Tibial nerve (tissue), 4 donors: ENCODE data around the gene RAG2.

Source experiments
- CTCF ChIP-seq, 5 experiments: fragments of 200-600 bp in 3 of 5; fragments of 450-650 bp in 2 of 5; sonication (generic) in 3 of 5; IDR thresholded peaks; one replicate each; pipeline ENCODE4 v1.5.1; 2016 to 2019; ENCODE audit warnings: antibody characterized with exemption in 5 of 5, mild to moderate bottlenecking in 3 of 5, moderate library complexity in 2 of 5
- EP300 ChIP-seq, 2 donors: sonication (generic); formaldehyde crosslinking; IDR thresholded peaks; one replicate each; pipeline ENCODE4 v1.6.1; 2017; ENCODE audit warnings: antibody characterized with exemption in 2 of 2, mild to moderate bottlenecking in 1 of 2
- POLR2A ChIP-seq, 2 donors: fragments of 450-650 bp; IDR thresholded peaks; one replicate each; pipeline ENCODE4 v1.6.1; 2017; ENCODE audit warnings: antibody characterized with exemption in 2 of 2, mild to moderate bottlenecking in 2 of 2, moderate library complexity in 2 of 2

GRCh38 chr11:36564376-36565030, 33.5 kb downstream of the RAG2 start:
- TF ChIP-seq CTCF (IDR thresholded peaks at IDR 0.05) (peak; percentile 50 to 66 (median 55)), EP300 (IDR thresholded peaks at IDR 0.05) (no peak), POLR2A (IDR thresholded peaks at IDR 0.05) (no peak)
